ENCODE measurements around the gene TYROBP.
"Not testable (repeated sequence)": the region's sequence is repeated elsewhere in the genome, so short reads cannot be mapped to it uniquely, and the experiment has no call there.

Gene TYROBP

GRCh38 chr19:35931161-35931873 is 23.2 kb upstream of the TYROBP start:
- DNase-seq: peak; percentile 99

GRCh38 chr19:35929876-35930275 is 21.8 kb upstream of the TYROBP start:
- no peak for DNase-seq

GRCh38 chr19:35928507-35928906 is 20.4 kb upstream of the TYROBP start:
- DNase-seq: no peak

GRCh38 chr19:35925501-35925900 is 17.4 kb upstream of the TYROBP start:
- no peak for DNase-seq

GRCh38 chr19:35921012-35921411 is 12.9 kb upstream of the TYROBP start:
- no peak for DNase-seq

- DNase-seq: no peak
These were observed 11.2 kb upstream of the TYROBP start for GRCh38 chr19:35919306-35919705.

- DNase-seq: no peak
These were observed 7.3 kb upstream of the TYROBP start for GRCh38 chr19:35915443-35915842.

GRCh38 chr19:35913589-35913988 is 5.5 kb upstream of the TYROBP start:
- DNase-seq: no peak

GRCh38 chr19:35911790-35912189 is 3.7 kb upstream of the TYROBP start:
- DNase-seq: peak; percentile 23

GRCh38 chr19:35911173-35911572 is 3.1 kb upstream of the TYROBP start:
- DNase-seq: no peak

- not testable (repeated sequence) for DNase-seq
These were observed 2.3 kb upstream of the TYROBP start for GRCh38 chr19:35910355-35910754.

- no peak for DNase-seq
These were observed 1.6 kb upstream of the TYROBP start for GRCh38 chr19:35909684-35910035.

- DNase-seq: no peak
These were observed 1.0 kb upstream of the TYROBP start for GRCh38 chr19:35908973-35909683.

- DNase-seq: no peak
These were observed 734 bp downstream of the TYROBP start for GRCh38 chr19:35907377-35907745.

- DNase-seq: no peak
These were observed 2.8 kb downstream of the TYROBP start for GRCh38 chr19:35905178-35905727.

- DNase-seq: no peak
These were observed 3.6 kb downstream of the TYROBP start for GRCh38 chr19:35904311-35905068.

GRCh38 chr19:35903550-35904179 is 4.4 kb downstream of the TYROBP start:
- DNase-seq: no peak

- no peak for DNase-seq
These were observed 5.1 kb downstream of the TYROBP start for GRCh38 chr19:35902870-35903475.

- no peak for DNase-seq
These were observed 6.0 kb downstream of the TYROBP start, which contains the start of gene HCST for GRCh38 chr19:35901854-35902661. Gene HCST, plus strand, starts transcription at chr19:35902529. Its CDS starts 65 bp downstream, at chr19:35902594.

- no peak for DNase-seq
These were observed 6.9 kb downstream of the TYROBP start for GRCh38 chr19:35901055-35901644.

GRCh38 chr19:35899547-35900214 is 8.4 kb downstream of the TYROBP start:
- DNase-seq: peak; percentile 83

Data from NCI-H1105 (cell line).